GM12878 (cell line): ENCODE data around the gene ADRA2B. TPM values are rescaled to one million over a fixed set of nuclear protein-coding genes. Genes with fewer than 3 reads are reported as not detected.
A peak's percentile ranks its signal among the peaks of the same experiment; 100 is the strongest.

Source experiments
- ASH2L ChIP-seq: fragments of 300-600, 200-600 bp; sonication (generic); IDR thresholded peaks from 2 replicates; pipeline ENCODE4 v1.6.1; 2017; ENCODE audit warnings: low read depth, mild to moderate bottlenecking, borderline replicate concordance
- BCLAF1 ChIP-seq: fragments of 450-650 bp; IDR thresholded peaks from 2 replicates; pipeline ENCODE4 v1.6.1; 2017; ENCODE audit warnings: antibody characterized with exemption, mild to moderate bottlenecking, moderate library complexity
- CBX3 ChIP-seq: fragments of 200-600 bp; sonication (generic); IDR thresholded peaks from 2 replicates; pipeline ENCODE4 v1.6.1; 2016; ENCODE audit warnings: low read depth, borderline replicate concordance
- EGR1 ChIP-seq, 2 experiments: IDR thresholded peaks; 1 replicate in 1 of 2; 2 replicates in 1 of 2; pipeline ENCODE4 v1.6.1; 2011 to 2012; ENCODE audit warnings: low read depth in 2 of 2, low read length in 2 of 2, borderline replicate concordance in 1 of 2, mild to moderate bottlenecking in 1 of 2, moderate library complexity in 1 of 2
- HDAC6 ChIP-seq: fragments of 200-600 bp; sonication (generic); IDR thresholded peaks from one replicate; pipeline ENCODE4 v1.8.0; 2017; ENCODE audit warnings: antibody characterized with exemption; ENCODE audit not compliant: unreplicated experiment
- LARP7 ChIP-seq: fragments of 450-650 bp; IDR thresholded peaks from 2 replicates; pipeline ENCODE4 v1.6.1; 2017; ENCODE audit warnings: mild to moderate bottlenecking
- MYB ChIP-seq: fragments of 150-350 bp; IDR thresholded peaks from 2 replicates; pipeline ENCODE4 v1.6.1; 2014; ENCODE audit warnings: mild to moderate bottlenecking, low read depth, low read length, borderline replicate concordance
- NBN ChIP-seq: fragments of 450-650 bp; IDR thresholded peaks from 2 replicates; pipeline ENCODE4 v1.6.1; 2016
- NR2C2 ChIP-seq: IDR thresholded peaks from 2 replicates; pipeline ENCODE4 v1.6.1; 2011; ENCODE audit warnings: borderline replicate concordance, low read depth; ENCODE audit not compliant: control insufficient read depth, insufficient read length
- NR2F1 ChIP-seq: fragments of 450-650 bp; conservative IDR thresholded peaks from 2 replicates; pipeline ENCODE4 v1.6.1; 2017; ENCODE audit warnings: mild to moderate bottlenecking
- PKNOX1 ChIP-seq: fragments of 450-650 bp; IDR thresholded peaks from 2 replicates; pipeline ENCODE4 v1.6.1; 2016; ENCODE audit warnings: mild to moderate bottlenecking
- POLR2AphosphoS5 ChIP-seq: IDR thresholded peaks from 2 replicates; pipeline ENCODE4 v1.6.1; 2011; ENCODE audit warnings: mild to moderate bottlenecking, low read length, inconsistent platforms
- RAD51 ChIP-seq: fragments of 450-650 bp; IDR thresholded peaks from 2 replicates; pipeline ENCODE4 v1.6.1; 2016; ENCODE audit warnings: moderate library complexity, mild to moderate bottlenecking, inconsistent platforms
- STAT3 ChIP-seq: IDR thresholded peaks from 2 replicates; pipeline ENCODE4 v1.6.1; 2011; ENCODE audit warnings: low read depth, low read length, improper control_type of control experiment
- YY1 ChIP-seq: IDR thresholded peaks from 2 replicates; pipeline ENCODE4 v1.6.1; 2011; ENCODE audit warnings: low read depth, mild to moderate bottlenecking, low read length
- polyA plus RNA-seq, 11 experiments: library from polyadenylated mRNA; depleted of rRNA in 4 of 11; unstranded in 6 of 11; stranded (reverse) in 5 of 11; fragments of >200 nt; fragmentation: Nextera tagmentation in 4 of 11; fragmentation: Illumina TruSeq in 1 of 11; extraction: Ambion mirVana in 4 of 11; extraction: Trizol in 1 of 11; gene quantifications; 1 replicate in 1 of 11; 2 replicates in 10 of 11; pipeline versions ENCODE4 v1.2.1 to v1.2.3, GENCODE V29; 2011 to 2016; ENCODE audit warnings: inconsistent platforms in 2 of 11, missing spikeins in 2 of 11, low read depth in 1 of 11
- total RNA-seq, 4 experiments: library from RNA; depleted of rRNA in 3 of 4; stranded (reverse); fragments of >200 nt in 3 of 4; fragmentation: Illumina TruSeq in 1 of 4; extraction: Trizol in 1 of 4; gene quantifications; 2 replicates each; pipeline versions ENCODE4 v1.2.1 to v1.2.3, GENCODE V29; 2013 to 2021
- TF ChIP-seq, protein P1 (sequence below): IDR thresholded peaks from 2 replicates; pipeline ENCODE4 v1.6.1; 2012; ENCODE audit warnings: low read length, inconsistent platforms
- TF ChIP-seq, protein P2 (sequence below): fragments of 450-650 bp; IDR thresholded peaks from 2 replicates; pipeline ENCODE4 v1.6.1; 2014; ENCODE audit warnings: mild to moderate bottlenecking
- TF ChIP-seq, protein P3 (sequence below): fragments of 450-650 bp; formaldehyde crosslinking; IDR thresholded peaks from 2 replicates; pipeline ENCODE4 v1.5.0; 2022; ENCODE audit warnings: mild to moderate bottlenecking, missing genetic modification characterization

ADRA2B gene
- total and polyA plus RNA-seq, 10 of the 15 experiments (the other 5 are each of a cell fraction or from before 2014, with no cell fraction given), result 0.01 to 0.10 (median 0.04) TPM; not detected in 6

DNA sequence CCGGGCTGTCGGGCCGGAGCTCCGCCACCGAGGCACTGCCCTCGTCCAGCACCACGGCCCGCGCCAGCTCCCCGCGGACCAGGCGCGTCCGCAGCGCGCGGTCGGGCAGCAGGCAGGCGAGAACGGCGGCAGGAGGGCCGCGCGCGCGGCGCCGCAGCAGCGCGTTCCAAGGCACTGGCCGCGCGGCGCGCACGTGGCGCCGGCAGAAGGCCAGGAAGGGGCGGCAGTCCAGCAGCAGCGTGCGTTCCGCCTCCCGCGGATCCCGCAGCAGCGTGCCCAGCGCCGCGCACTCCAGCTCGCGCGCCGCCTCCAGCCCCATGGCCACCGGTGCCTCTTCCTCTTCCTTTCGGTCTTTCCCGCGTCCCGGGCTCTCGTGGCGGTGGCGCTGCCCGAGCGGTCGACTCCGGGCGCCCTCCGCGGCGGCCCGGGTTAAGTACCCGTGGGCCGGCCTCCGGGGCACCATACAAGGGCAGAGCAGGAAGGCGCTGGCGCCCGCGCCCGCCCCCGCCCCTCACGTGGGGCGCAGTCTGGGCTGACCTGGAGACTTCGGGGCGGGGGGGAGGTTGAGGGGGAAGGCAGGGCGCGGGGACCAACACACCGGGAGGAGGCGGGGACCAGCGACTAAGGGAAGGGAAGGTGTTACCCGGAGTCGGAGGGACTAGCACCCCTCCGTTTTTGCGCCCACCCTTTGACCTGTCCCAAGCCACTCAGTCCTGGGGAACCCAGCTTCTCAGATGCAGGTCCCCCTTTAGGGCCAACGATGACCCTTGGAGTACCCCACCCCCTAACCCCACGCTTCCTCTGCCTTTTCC, 28.9 kb upstream of the ADRA2B start, which contains the start of gene DUSP2 (continued):
- TF ChIP-seq, protein P1, sequence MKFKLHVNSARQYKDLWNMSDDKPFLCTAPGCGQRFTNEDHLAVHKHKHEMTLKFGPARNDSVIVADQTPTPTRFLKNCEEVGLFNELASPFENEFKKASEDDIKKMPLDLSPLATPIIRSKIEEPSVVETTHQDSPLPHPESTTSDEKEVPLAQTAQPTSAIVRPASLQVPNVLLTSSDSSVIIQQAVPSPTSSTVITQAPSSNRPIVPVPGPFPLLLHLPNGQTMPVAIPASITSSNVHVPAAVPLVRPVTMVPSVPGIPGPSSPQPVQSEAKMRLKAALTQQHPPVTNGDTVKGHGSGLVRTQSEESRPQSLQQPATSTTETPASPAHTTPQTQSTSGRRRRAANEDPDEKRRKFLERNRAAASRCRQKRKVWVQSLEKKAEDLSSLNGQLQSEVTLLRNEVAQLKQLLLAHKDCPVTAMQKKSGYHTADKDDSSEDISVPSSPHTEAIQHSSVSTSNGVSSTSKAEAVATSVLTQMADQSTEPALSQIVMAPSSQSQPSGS, result no peak
- peak; percentile 87; the same call in 1 of the 2 replicates for TF ChIP-seq NR2F1
- TF ChIP-seq YY1, result peak; percentile 88
- no peak for TF ChIP-seq CBX3
- no peak for TF ChIP-seq STAT3
- no peak; the same call in 1 of the 2 replicates for TF ChIP-seq ASH2L
- no peak; the same call in 1 of the 2 replicates for TF ChIP-seq BCLAF1
- no peak; the same call in 1 of the 2 replicates for TF ChIP-seq PKNOX1
- TF ChIP-seq, protein P2, sequence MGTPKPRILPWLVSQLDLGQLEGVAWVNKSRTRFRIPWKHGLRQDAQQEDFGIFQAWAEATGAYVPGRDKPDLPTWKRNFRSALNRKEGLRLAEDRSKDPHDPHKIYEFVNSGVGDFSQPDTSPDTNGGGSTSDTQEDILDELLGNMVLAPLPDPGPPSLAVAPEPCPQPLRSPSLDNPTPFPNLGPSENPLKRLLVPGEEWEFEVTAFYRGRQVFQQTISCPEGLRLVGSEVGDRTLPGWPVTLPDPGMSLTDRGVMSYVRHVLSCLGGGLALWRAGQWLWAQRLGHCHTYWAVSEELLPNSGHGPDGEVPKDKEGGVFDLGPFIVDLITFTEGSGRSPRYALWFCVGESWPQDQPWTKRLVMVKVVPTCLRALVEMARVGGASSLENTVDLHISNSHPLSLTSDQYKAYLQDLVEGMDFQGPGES, result peak; percentile 38; the same call in 1 of the 2 replicates
- TF ChIP-seq EGR1 (IDR thresholded peaks at IDR 0.05; ENCODE audit: borderline replicate concordance in 1 of 2, low read depth in 2 of 2, low read length in 2 of 2), result peak in 1 of 2 experiments; percentile 96; a peak in 2 of 3 replicates
- peak; percentile 77 for TF ChIP-seq RAD51
- peak; percentile 15; the same call in 1 of the 2 replicates for TF ChIP-seq NBN
- TF ChIP-seq, protein P3, sequence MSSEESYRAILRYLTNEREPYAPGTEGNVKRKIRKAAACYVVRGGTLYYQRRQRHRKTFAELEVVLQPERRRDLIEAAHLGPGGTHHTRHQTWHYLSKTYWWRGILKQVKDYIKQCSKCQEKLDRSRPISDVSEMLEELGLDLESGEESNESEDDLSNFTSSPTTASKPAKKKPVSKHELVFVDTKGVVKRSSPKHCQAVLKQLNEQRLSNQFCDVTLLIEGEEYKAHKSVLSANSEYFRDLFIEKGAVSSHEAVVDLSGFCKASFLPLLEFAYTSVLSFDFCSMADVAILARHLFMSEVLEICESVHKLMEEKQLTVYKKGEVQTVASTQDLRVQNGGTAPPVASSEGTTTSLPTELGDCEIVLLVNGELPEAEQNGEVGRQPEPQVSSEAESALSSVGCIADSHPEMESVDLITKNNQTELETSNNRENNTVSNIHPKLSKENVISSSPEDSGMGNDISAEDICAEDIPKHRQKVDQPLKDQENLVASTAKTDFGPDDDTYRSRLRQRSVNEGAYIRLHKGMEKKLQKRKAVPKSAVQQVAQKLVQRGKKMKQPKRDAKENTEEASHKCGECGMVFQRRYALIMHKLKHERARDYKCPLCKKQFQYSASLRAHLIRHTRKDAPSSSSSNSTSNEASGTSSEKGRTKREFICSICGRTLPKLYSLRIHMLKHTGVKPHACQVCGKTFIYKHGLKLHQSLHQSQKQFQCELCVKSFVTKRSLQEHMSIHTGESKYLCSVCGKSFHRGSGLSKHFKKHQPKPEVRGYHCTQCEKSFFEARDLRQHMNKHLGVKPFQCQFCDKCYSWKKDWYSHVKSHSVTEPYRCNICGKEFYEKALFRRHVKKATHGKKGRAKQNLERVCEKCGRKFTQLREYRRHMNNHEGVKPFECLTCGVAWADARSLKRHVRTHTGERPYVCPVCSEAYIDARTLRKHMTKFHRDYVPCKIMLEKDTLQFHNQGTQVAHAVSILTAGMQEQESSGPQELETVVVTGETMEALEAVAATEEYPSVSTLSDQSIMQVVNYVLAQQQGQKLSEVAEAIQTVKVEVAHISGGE (CRISPR knock-in tag), result peak; percentile 65
- peak; percentile 99 for TF ChIP-seq POLR2AphosphoS5
- peak; percentile 95 for TF ChIP-seq HDAC6
- no peak for TF ChIP-seq NR2C2
- TF ChIP-seq LARP7, result peak; percentile 100
- no peak for TF ChIP-seq MYB
